MG63 (cell line): Measurements from ENCODE around the gene KRT72. TPM values are rescaled to one million over a fixed set of nuclear protein-coding genes. Genes with fewer than 3 reads are reported as not detected.

ENCODE experiments used
- DNase-seq: peaks from one replicate; pipeline ENCODE4 v3.0.0-alpha.2; 2020
- H3K27me3 ChIP-seq: fragments of 250-450 bp; sonication (Bioruptor Pico); 2 replicates; pipeline ENCODE4 v1.5.1; 2020; ENCODE audit warnings: mild to moderate bottlenecking, moderate library complexity
- H3K36me3 ChIP-seq: fragments of 250-450 bp; sonication (Bioruptor Pico); 2 replicates; pipeline ENCODE4 v1.5.1; 2020; ENCODE audit warnings: mild to moderate bottlenecking, moderate library complexity
- H3K4me3 ChIP-seq: fragments of 250-450 bp; sonication (Bioruptor Pico); 2 replicates; pipeline ENCODE4 v1.5.1; 2020; ENCODE audit warnings: mild to moderate bottlenecking, moderate library complexity
- H3K9me3 ChIP-seq: fragments of 250-450 bp; sonication (Bioruptor Pico); 2 replicates; pipeline ENCODE4 v1.5.1; 2020; ENCODE audit warnings: mild to moderate bottlenecking, moderate library complexity
- total RNA-seq: library from RNA; depleted of rRNA; stranded (reverse); fragments of >200 nt; shearing (Covaris generic); gene quantifications from 2 replicates; pipeline ENCODE4 v1.2.3, GENCODE V29; 2014; ENCODE audit warnings: low replicate concordance; rRNA removed

KRT72 gene
- total RNA-seq, 1 experiment from 2014 or later, result not detected

- DNase-seq, result peak; percentile 95
- Histone ChIP-seq H3K9me3 (no peaks in the 10 kb centered on the region), H3K4me3 (no peak overlapping the region), H3K27me3 (no peaks in the 10 kb centered on the region), H3K36me3 (no peaks in the 10 kb centered on the region)
Measured at GRCh38 chr12:52543985-52544883, 57.0 kb downstream of the KRT72 start.

- DNase-seq, result no peak
- Histone ChIP-seq H3K36me3 (no peaks in the 10 kb centered on the region), H3K27me3 (no peaks in the 10 kb centered on the region), H3K4me3 (no peak overlapping the region), H3K9me3 (no peaks in the 10 kb centered on the region)
Measured at GRCh38 chr12:52542785-52543318, 58.4 kb downstream of the KRT72 start.

- no peak for DNase-seq
- H3K27me3 ChIP-seq, result no peaks in the 10 kb centered on the region
Measured at GRCh38 chr12:52542157-52542556, 59.1 kb downstream of the KRT72 start.

GRCh38 chr12:52541709-52542108, 59.6 kb downstream of the KRT72 start:
- DNase-seq, result no peak
- H3K4me3 ChIP-seq, result no peak overlapping the region

More at GRCh38 chr12:52542157-52542556, 59.1 kb downstream of the KRT72 start:
- Histone ChIP-seq H3K4me3 (no peak overlapping the region), H3K36me3 (no peaks in the 10 kb centered on the region), H3K9me3 (no peaks in the 10 kb centered on the region)

GRCh38 chr12:52540531-52540930, 60.7 kb downstream of the KRT72 start:
- DNase-seq, result no peak
- H3K36me3 ChIP-seq, result no peaks in the 10 kb centered on the region
- no peaks in the 10 kb centered on the region for H3K27me3 ChIP-seq
- no peak overlapping the region for H3K4me3 ChIP-seq
- no peaks in the 10 kb centered on the region for H3K9me3 ChIP-seq

More at GRCh38 chr12:52541709-52542108, 59.6 kb downstream of the KRT72 start:
- no peaks in the 10 kb centered on the region for H3K36me3 ChIP-seq
- H3K9me3 ChIP-seq, result no peaks in the 10 kb centered on the region
- H3K27me3 ChIP-seq, result no peaks in the 10 kb centered on the region

GRCh38 chr12:52539821-52540173, 61.5 kb downstream of the KRT72 start:
- no peak overlapping the region for H3K4me3 ChIP-seq
- DNase-seq, result no peak
- H3K27me3 ChIP-seq, result no peaks in the 10 kb centered on the region
- no peaks in the 10 kb centered on the region for H3K9me3 ChIP-seq
- no peaks in the 10 kb centered on the region for H3K36me3 ChIP-seq

GRCh38 chr12:52539083-52539820, 62.0 kb downstream of the KRT72 start:
- H3K27me3 ChIP-seq, result no peaks in the 10 kb centered on the region
- no peaks in the 10 kb centered on the region for H3K36me3 ChIP-seq
- peak; percentile 66 for DNase-seq
- no peak overlapping the region for H3K4me3 ChIP-seq
- no peaks in the 10 kb centered on the region for H3K9me3 ChIP-seq

GRCh38 chr12:52537101-52537500, 64.2 kb downstream of the KRT72 start:
- no peaks in the 10 kb centered on the region for H3K36me3 ChIP-seq
- no peaks in the 10 kb centered on the region for H3K9me3 ChIP-seq
- DNase-seq, result no peak
- no peak overlapping the region for H3K4me3 ChIP-seq
- no peaks in the 10 kb centered on the region for H3K27me3 ChIP-seq

Other genes starting within 250 kb of the KRT72 start
- not detected in 2 replicates for gene KRT85, start 234.0 kb downstream of the KRT72 start, total RNA-seq
- not detected in 2 replicates for gene KRT84, start 215.8 kb downstream of the KRT72 start, total RNA-seq
- not detected in 2 replicates for gene KRT82, start 195.1 kb downstream of the KRT72 start, total RNA-seq
- gene KRT75, start 167.1 kb downstream of the KRT72 start, total RNA-seq, result not detected in 2 replicates
- not detected in 2 replicates for gene KRT6B, start 149.3 kb downstream of the KRT72 start, total RNA-seq
- not detected in 2 replicates for gene KRT6C, start 127.7 kb downstream of the KRT72 start, total RNA-seq
- gene KRT6A, start 108.2 kb downstream of the KRT72 start, total RNA-seq, result not detected in 2 replicates
- gene KRT5, start 81.1 kb downstream of the KRT72 start, total RNA-seq, result 0.23 TPM in 1 of 2 replicates, not detected in the other
- gene KRT71, start 48.3 kb downstream of the KRT72 start, total RNA-seq, result not detected in 2 replicates
- not detected in 2 replicates for gene KRT74, start 27.6 kb downstream of the KRT72 start, total RNA-seq
- gene KRT73, start 17.1 kb upstream of the KRT72 start, total RNA-seq, result not detected in 2 replicates
- gene KRT2, start 50.7 kb upstream of the KRT72 start, total RNA-seq, result not detected in 2 replicates
- not detected in 2 replicates for gene KRT1, start 78.9 kb upstream of the KRT72 start, total RNA-seq
- gene KRT77, start 102.1 kb upstream of the KRT72 start, total RNA-seq, result not detected in 2 replicates
- gene KRT76, start 175.9 kb upstream of the KRT72 start, total RNA-seq, result not detected in 2 replicates
- not detected in 2 replicates for gene KRT3, start 194.7 kb upstream of the KRT72 start, total RNA-seq
- gene KRT4, start 212.7 kb upstream of the KRT72 start, total RNA-seq, result not detected in 2 replicates
- not detected in 2 replicates for gene KRT79, start 232.8 kb upstream of the KRT72 start, total RNA-seq
- gene KRT78, start 247.5 kb upstream of the KRT72 start, total RNA-seq, result not detected in 2 replicates